T follicular helper cell (primary cell): Measurements from ENCODE around the gene HEBP2.
A peak's percentile ranks its signal among the peaks of the same experiment; 100 is the strongest.
"Not testable (repeated sequence)": the region's sequence is repeated elsewhere in the genome, so short reads cannot be mapped to it uniquely, and the experiment has no call there.

Experiments used
- DNase-seq: peaks from one replicate; pipeline ENCODE4 v3.0.0-alpha.2; 2020; ENCODE audit warnings: low read depth
- total RNA-seq, 2 experiments: gene quantifications; one replicate each; lab custom pipeline; 2026; lab: John Stamatoyannopoulos, UW

The HEBP2 gene
- total RNA-seq, result 5.9 to 43.9 reads per million in 2 experiments

GRCh38 chr6:138403801-138404665 is at the start of gene HEBP2:
Gene HEBP2 (plus strand): TSS chr6:138404223. CDS start chr6:138404496, 273 bp downstream.
- peak; percentile 91 for DNase-seq

GRCh38 chr6:138357928-138358327 is 46.1 kb upstream of the HEBP2 start:
- no peak for DNase-seq

GRCh38 chr6:138368684-138369083 is 35.3 kb upstream of the HEBP2 start:
- DNase-seq, result not testable (repeated sequence)

GRCh38 chr6:138370631-138371451 is 33.2 kb upstream of the HEBP2 start:
- no peak for DNase-seq

- no peak for DNase-seq
Measured at GRCh38 chr6:138371452-138371711, 32.6 kb upstream of the HEBP2 start.

DNA sequence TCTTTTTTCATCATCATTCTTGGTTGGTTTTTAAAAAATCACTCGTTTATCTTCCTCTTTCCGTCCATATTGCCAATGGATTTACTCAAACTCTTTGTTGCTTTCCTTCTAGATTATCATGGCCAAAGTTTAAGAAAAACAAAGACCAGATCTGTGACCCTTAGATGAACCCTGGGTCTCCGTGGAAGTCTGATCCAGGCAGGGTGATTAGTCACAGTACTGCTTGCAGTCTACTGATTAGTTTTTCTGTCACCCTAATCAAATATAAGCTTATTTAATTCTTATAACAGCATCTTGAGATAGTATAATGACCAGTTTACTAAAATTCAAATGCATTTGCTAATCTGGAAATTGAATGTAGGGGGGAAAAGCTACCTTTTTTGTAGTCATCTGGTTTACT is 32.3 kb upstream of the HEBP2 start:
- no peak for DNase-seq

GRCh38 chr6:138372711-138373463 is 31.1 kb upstream of the HEBP2 start:
- DNase-seq, result no peak

GRCh38 chr6:138374230-138374629 is 29.8 kb upstream of the HEBP2 start:
- no peak for DNase-seq

- no peak for DNase-seq
Measured at GRCh38 chr6:138374815-138375214, 29.2 kb upstream of the HEBP2 start.

DNA sequence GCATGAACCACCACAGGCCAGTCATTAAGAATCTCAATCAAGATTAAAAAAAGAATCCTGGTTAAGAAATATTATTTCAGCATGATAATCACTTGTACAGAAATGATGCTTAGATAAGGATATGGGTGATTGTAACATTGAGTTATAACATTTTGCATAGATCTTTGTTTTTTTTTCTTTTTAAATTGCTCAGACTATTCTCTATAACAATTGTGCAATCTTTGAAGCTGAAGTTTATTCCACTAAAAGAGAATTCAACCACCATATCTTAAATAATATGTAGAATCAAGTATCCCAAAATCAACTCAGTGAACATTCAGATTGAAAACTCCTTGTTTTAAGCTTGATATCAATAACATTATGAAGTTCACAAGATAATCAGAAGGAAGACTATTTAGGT is 27.0 kb upstream of the HEBP2 start:
- DNase-seq, result no peak

- no peak for DNase-seq
Measured at GRCh38 chr6:138377844-138378243, 26.2 kb upstream of the HEBP2 start, which contains the start of gene SMIM28. Gene SMIM28 (plus strand): TSS chr6:138377905. CDS start chr6:138378073, 168 bp downstream.

DNA sequence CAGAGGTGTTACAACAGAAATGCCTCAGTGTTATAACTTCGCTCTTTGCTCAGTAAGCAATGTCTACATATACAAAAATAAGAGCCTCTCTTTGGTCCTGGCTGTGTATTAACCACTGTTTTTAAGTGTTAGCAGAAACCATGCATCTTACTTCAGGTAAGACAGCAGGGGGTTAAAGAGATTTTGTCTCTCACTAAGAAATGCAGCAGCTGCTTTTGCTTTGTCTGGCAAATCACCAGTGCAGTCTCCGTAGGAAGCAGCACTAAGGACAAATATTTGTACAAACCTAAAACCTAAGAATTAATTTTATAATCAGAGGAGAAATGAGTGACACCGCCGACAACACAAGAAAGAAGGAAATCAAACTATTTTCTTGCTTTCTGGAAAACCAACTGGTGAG is 25.6 kb upstream of the HEBP2 start:
- DNase-seq, result no peak

DNA sequence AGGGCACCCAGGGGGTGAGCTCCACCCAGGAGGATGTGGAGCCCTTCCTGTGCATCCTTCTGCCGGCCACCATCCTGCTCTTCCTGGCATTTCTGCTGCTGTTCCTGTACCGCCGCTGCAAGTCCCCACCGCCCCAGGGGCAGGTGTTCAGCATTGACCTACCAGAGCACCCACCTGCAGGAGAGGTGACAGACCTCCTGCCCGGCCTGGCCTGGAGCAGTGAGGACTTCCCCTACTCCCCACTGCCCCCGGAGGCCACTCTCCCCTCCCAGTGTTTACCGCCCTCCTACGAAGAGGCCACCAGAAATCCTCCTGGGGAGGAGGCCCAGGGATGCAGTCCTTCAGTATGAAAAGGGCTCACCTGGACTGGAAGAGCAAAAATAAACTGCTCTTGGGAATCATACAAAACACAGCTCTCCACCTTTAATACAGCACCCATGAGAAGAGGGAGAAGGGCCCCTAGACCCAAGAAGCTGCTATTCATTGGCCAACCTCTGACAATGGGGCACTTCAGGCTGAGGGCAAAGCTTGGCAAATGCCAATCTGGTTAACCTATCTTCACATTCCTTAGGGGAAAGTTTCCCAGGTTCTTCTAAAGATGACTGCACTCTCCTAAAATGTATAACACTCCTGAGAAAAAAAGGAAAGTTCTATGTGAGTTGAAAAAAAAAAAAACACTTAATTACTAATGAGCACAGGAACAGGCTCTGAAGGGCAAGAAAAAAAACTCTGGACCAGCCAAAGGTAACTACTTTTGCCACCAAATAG is 21.3 kb upstream of the HEBP2 start:
- DNase-seq, result no peak

DNA sequence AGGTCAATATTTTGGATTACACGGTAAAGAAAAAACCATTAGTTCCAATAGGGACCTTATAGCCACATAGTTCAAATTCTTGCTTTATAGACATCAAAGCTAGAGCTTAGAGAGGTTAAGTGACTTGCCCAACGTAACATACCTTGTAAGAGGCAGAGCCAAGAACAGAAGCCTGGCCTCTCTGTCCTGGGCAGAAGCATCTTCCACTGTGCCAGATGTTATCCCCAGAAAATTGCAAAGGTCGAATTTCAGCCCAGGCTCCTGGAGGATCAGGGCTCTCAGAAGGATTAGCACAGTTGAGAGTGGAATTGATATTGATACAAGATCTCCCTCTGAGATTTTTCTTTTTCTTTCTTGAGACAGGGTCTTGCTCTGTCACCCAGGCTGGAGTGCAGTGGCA is 20.2 kb upstream of the HEBP2 start:
- no peak for DNase-seq

DNA sequence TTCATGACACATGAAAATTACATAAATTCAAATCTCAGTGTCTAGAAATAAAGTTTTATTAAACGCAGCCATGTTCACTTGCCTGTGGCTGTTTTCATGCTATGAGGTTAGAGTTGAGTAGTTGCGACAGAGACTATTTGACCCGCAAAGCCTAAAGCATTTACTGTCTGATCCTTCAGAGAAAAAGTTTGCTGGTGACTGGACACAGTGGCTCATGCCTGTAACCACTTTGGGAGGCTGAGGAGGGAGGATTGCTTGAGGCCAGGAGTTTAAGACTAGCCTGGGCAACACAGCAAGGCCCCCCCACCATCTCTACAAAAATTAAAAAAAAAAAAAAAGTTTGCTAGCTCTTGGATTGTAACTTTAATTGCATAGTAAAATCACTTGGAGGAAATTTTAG is 17.1 kb upstream of the HEBP2 start:
- no peak for DNase-seq

GRCh38 chr6:138387577-138388368 is 16.2 kb upstream of the HEBP2 start:
- no peak for DNase-seq

GRCh38 chr6:138389551-138389950 is 14.5 kb upstream of the HEBP2 start:
- no peak for DNase-seq

DNA sequence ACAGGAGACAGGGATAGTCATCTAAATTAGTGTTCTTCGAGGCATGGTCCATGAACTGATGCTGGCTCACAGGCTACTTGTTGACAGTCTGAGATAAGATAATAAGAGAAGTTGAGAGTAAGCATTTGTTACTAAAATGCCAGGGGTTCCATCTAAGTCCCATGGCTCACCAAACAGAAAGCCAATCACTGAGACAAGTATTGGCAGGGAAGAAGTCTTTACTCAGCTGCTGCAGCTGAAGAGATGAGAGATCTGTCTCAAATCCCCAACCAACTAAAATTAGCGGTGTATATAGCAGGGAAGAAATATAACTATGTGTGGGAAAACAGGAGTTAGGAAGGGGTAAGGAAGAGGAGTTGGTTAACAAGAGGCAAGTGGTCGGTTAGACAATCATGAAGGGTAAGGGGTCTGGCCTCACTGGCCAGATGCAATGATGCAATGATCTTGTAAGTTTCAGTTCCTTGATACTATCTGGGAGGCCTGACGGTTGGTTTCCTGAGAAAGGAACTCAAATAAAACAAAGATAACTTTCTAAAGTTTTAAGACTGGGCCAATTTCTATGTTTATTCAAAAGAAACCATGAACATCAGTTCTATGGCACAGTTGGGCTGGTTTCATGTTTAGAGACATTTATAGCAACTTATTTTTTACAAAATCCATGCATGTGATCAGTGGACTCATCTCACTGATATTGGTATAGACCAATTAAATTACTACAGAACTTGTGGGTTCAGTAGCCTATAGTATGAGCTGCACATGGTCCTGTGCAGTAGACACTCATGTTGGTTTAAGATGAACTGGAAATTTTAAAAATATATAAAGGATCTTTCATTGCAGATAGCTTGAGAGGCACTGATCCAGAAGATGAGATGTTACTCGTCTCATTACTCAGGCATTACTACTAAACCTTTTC is 9.9 kb upstream of the HEBP2 start:
- DNase-seq, result no peak

- DNase-seq, result no peak
Measured at GRCh38 chr6:138396709-138397108, 7.3 kb upstream of the HEBP2 start.
